OCI-LY1 (cell line): ENCODE measurements around the gene PGBD5.

ENCODE experiments used
- H2AFZ ChIP-seq: fragments of 200-600 bp; sonication (generic), shearing (Covaris generic); 2 replicates; pipeline ENCODE4 v1.6.0; 2014; ENCODE audit warnings: antibody characterized with exemption, mild to moderate bottlenecking, low read length
- H3F3A ChIP-seq: fragments of 200-600 bp; sonication (generic), shearing (Covaris generic); 2 replicates; pipeline ENCODE4 v1.6.0; 2014; ENCODE audit warnings: mild to moderate bottlenecking, antibody characterized with exemption, low read length, moderate library complexity; ENCODE audit not compliant: insufficient read depth
- H3K27ac ChIP-seq: fragments of 200-600 bp; sonication (generic); 2 replicates; pipeline ENCODE4 v1.5.1; 2014; ENCODE audit warnings: low read length, mixed run types, mild to moderate bottlenecking, low read depth; ENCODE audit not compliant: poor library complexity, severe bottlenecking
- H3K27me3 ChIP-seq: fragments of 200-600 bp; sonication (generic); 2 replicates; pipeline ENCODE4 v1.6.0; 2014; ENCODE audit warnings: antibody characterized with exemption, mild to moderate bottlenecking, low read length, moderate library complexity; ENCODE audit not compliant: insufficient read depth
- H3K36me3 ChIP-seq: fragments of 200-600 bp; sonication (generic); 2 replicates; pipeline ENCODE4 v1.6.1; 2014; ENCODE audit warnings: mild to moderate bottlenecking, antibody characterized with exemption, low read length, moderate library complexity, mixed read lengths; ENCODE audit not compliant: insufficient read depth
- H3K4me1 ChIP-seq: fragments of 200-600 bp; sonication (generic); 2 replicates; pipeline ENCODE4 v1.5.1; 2014; ENCODE audit warnings: mild to moderate bottlenecking, low read length, moderate library complexity; ENCODE audit not compliant: insufficient read depth, severe bottlenecking
- H3K4me2 ChIP-seq: fragments of 200-600 bp; sonication (generic), shearing (Covaris generic); 2 replicates; pipeline ENCODE4 v1.6.1; 2014; ENCODE audit warnings: low read length
- H3K4me3 ChIP-seq: fragments of 200-600 bp; sonication (generic); 2 replicates; pipeline ENCODE4 v1.5.1; 2014; ENCODE audit warnings: low read length, low read depth, mild to moderate bottlenecking, mixed read lengths; ENCODE audit not compliant: poor library complexity, severe bottlenecking
- H3K79me2 ChIP-seq: fragments of 200-600 bp; shearing (Covaris generic); 2 replicates; pipeline ENCODE4 v1.6.1; 2016; ENCODE audit warnings: mixed run types, low read length, mixed read lengths; ENCODE audit not compliant: insufficient read depth
- H3K9ac ChIP-seq: fragments of 200-600 bp; sonication (generic), shearing (Covaris generic); 2 replicates; pipeline ENCODE4 v1.6.1; 2014; ENCODE audit warnings: mild to moderate bottlenecking, low read length, mixed read lengths
- H3K9me2 ChIP-seq: fragments of 200-600 bp; sonication (generic), shearing (Covaris generic); 2 replicates; pipeline ENCODE4 v1.6.1; 2014; ENCODE audit warnings: low read depth, mild to moderate bottlenecking, low read length, mixed read lengths
- H3K9me3 ChIP-seq: fragments of 200-600 bp; shearing (Covaris generic); 2 replicates; pipeline ENCODE4 v1.6.1; 2014; ENCODE audit warnings: low read length, mixed read lengths
- H4K20me1 ChIP-seq: fragments of 200-600 bp; sonication (generic), shearing (Covaris generic); 2 replicates; pipeline ENCODE4 v1.6.0; 2016; ENCODE audit warnings: mild to moderate bottlenecking, low read length; ENCODE audit not compliant: insufficient read depth
- CTCF ChIP-seq: fragments of 200-600 bp; sonication (generic), shearing (Covaris generic); IDR thresholded peaks from 2 replicates; pipeline ENCODE4 v1.5.1; 2017; ENCODE audit warnings: mild to moderate bottlenecking, antibody characterized with exemption, low read length, moderate library complexity, mixed read lengths
- EZH2 ChIP-seq: fragments of 200-600 bp; sonication (generic), shearing (Covaris generic); IDR thresholded peaks from 2 replicates; pipeline ENCODE4 v1.8.0; 2017; ENCODE audit warnings: borderline replicate concordance, mixed run types, mild to moderate bottlenecking, antibody characterized with exemption, low read length, moderate library complexity, mixed read lengths

Gene PGBD5

GRCh38 chr1:230309646-230310177 lies 116.4 kb downstream of the PGBD5 start:
- Histone ChIP-seq H3K4me2 (no peak overlapping the region), H3K9me2 (no peaks in the 10 kb centered on the region), H3K79me2 (no peaks in the 10 kb centered on the region), H3K4me3 (no peak overlapping the region), H3F3A (no peaks in the 10 kb centered on the region), H3K36me3 (no peaks in the 10 kb centered on the region), H3K4me1 (peaks cover 19% of the 10 kb centered on the region), H3K9me3 (no peaks in the 10 kb centered on the region), H2AFZ (no peak overlapping the region), H3K27ac (no peak overlapping the region), H3K9ac (no peak overlapping the region), H3K27me3 (no peaks in the 10 kb centered on the region), H4K20me1 (no peaks in the 10 kb centered on the region)
- TF ChIP-seq EZH2 (no peak), CTCF (no peak)

- no peak overlapping the region for H3K9ac ChIP-seq
- TF ChIP-seq CTCF, result no peak
- no peak for TF ChIP-seq EZH2
Measured at GRCh38 chr1:230308821-230309220, 117.3 kb downstream of the PGBD5 start.

DNA sequence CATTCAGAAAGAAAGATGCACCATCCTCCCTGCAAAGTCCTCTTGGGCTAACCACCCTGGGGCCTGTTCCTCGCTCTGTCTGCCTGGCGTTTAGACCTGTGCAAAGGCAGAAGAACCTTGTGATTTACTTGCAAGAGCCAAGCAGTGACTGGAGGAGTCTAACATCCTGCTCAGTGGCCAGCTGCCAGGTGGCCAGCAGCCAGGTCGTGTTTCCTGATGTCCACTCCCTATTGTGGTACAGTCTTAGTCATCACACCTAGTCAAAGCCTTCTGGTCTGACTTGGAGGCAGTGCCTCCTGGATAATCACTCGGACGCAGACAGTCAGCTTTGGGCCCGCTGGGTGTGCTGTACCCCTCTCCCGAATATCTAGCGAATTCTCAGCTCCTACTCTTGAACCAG lies 118.1 kb downstream of the PGBD5 start:
- Histone ChIP-seq H3K4me2 (no peak overlapping the region), H3K9ac (no peak overlapping the region), H3K79me2 (no peaks in the 10 kb centered on the region), H3K36me3 (no peaks in the 10 kb centered on the region), H3F3A (no peaks in the 10 kb centered on the region), H4K20me1 (no peaks in the 10 kb centered on the region), H3K27me3 (no peaks in the 10 kb centered on the region), H3K27ac (no peak overlapping the region), H2AFZ (no peak overlapping the region), H3K9me3 (no peaks in the 10 kb centered on the region), H3K4me3 (no peak overlapping the region), H3K9me2 (no peaks in the 10 kb centered on the region), H3K4me1 (peaks cover 31% of the 10 kb centered on the region)
- TF ChIP-seq CTCF, result no peak
- TF ChIP-seq EZH2, result no peak

More at GRCh38 chr1:230308821-230309220, 117.3 kb downstream of the PGBD5 start:
- no peaks in the 10 kb centered on the region for H3K27me3 ChIP-seq
- H3K9me3 ChIP-seq, result no peaks in the 10 kb centered on the region
- H3K4me3 ChIP-seq, result no peak overlapping the region
- no peak overlapping the region for H3K4me2 ChIP-seq
- no peaks in the 10 kb centered on the region for H4K20me1 ChIP-seq
- no peak overlapping the region for H2AFZ ChIP-seq
- no peak overlapping the region for H3K27ac ChIP-seq
- H3F3A ChIP-seq, result no peaks in the 10 kb centered on the region
- peaks cover 23% of the 10 kb centered on the region for H3K4me1 ChIP-seq
- H3K36me3 ChIP-seq, result no peaks in the 10 kb centered on the region
- H3K9me2 ChIP-seq, result no peaks in the 10 kb centered on the region
- H3K79me2 ChIP-seq, result no peaks in the 10 kb centered on the region
